HTR-8/SVneo (cell line): ENCODE results near the gene CCDC89.
A peak's percentile ranks its signal among the peaks of the same experiment; 100 is the strongest.
"Not testable (repeated sequence)": the region's sequence is repeated elsewhere in the genome, so short reads cannot be mapped to it uniquely, and the experiment has no call there.

Source experiments
- DNase-seq: peaks from one replicate; pipeline ENCODE4 v3.0.0; 2011; ENCODE audit warnings: low spot score, mixed read lengths; ENCODE audit not compliant: insufficient read length
- FAIRE-seq: peaks from 2 replicates; lab custom pipeline; 2011; peaks lifted over from hg19 to GRCh38; lab: Jason Lieb, UNC

CCDC89 gene

DNA sequence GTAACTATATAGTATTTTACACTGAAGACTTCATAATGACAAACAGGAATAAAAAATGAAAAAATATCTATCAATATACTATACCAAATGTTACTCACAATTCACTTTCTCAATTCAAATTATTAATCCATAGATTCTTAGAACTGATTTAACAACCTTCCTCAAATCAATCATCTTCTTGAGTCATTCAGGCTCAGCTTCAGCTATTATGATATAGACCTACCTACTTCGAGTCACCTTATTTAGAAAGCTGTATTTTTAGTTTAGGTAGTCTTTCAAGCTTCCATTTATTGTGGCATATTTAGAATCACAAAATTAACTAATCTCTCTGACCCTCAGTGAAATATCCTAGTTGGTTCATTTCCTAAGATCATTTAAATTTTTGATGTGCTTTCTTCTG is 29.2 kb downstream of the CCDC89 start:
- FAIRE-seq = no peak
- DNase-seq = no peak

DNA sequence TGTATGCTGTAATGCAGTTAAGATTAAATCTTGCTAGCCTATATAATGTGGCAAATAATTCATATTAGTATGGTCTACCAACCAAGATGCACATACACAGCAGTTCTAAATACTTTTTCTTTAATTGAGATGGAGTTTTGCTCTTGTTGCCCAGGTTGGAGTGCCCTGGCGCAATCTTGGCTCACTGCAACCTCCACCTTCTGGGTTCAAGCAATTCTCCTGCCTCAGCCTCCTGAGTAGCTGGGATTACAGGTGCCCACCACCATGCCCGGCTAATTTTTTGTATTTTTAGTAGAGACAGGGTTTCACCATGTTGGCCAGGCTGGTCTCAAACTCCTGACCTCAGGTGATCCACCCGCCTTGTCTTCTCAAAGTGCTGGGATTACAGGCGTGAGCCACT is 31.7 kb downstream of the CCDC89 start:
- FAIRE-seq, DNase-seq: not testable (repeated sequence)

DNA sequence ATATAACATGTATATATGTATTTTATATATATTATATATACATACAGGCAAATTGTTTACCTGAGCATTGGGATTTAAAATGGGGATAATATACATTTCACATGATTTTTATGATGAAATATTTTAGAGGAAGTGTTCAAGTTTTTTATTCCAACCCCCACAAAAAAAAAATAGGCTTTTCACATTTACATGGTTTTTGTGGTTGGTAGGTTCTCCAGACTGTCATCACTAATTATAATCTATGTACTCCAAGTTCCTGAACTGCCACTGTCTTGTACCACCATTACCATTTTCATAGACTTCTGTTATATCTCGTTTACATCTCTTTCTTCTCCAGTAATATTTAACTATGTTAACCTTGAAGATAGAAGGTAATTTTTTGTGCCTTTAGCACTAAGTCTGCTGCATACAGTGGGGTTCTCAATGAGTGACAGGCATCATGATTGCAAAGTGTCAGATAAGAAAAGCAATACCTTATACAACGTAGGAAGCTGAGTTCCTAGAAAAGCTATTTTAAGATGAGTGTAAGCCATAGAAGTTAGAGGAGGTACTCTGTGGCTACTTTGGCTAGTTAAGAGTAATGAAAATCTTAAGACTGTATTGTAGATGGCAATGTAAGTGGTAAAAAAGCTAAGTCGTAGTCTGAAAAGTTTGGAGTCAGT is 33.1 kb downstream of the CCDC89 start:
- no peak for DNase-seq
- no peak for FAIRE-seq

DNA sequence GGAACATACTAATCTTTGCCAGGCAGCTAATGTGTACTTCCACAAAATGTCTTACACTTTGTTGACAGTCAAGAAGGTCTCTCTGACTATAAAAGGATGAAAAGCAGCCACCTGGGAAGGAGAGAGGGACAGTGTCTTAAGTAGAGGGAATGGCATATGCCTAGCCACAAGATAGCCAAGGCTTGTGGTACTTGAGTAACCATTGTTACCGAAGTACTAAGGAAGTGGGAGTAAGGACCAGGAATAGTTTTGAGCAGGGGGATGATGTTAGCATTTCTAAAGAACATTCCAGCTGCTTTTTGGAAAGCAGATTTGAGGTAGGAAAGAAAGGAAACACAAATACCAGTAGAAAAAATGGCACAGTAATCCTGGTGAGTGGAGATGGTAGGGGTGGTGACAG is 34.9 kb downstream of the CCDC89 start:
- peak; percentile 40 for FAIRE-seq
- DNase-seq = no peak

- FAIRE-seq = peak; percentile 99
- DNase-seq = peak; percentile 89
Observed at GRCh38 chr11:85647604-85648299, 38.2 kb downstream of the CCDC89 start, which contains the start of gene TMEM126A. Gene TMEM126A (plus strand): TSS chr11:85647967. CDS start chr11:85650256, 2,289 bp downstream.

GRCh38 chr11:85647078-85647477 is 38.9 kb downstream of the CCDC89 start:
- DNase-seq (no peak), FAIRE-seq (no peak)

GRCh38 chr11:85643191-85643614 is 42.8 kb downstream of the CCDC89 start:
- no peak for FAIRE-seq
- no peak for DNase-seq

DNA sequence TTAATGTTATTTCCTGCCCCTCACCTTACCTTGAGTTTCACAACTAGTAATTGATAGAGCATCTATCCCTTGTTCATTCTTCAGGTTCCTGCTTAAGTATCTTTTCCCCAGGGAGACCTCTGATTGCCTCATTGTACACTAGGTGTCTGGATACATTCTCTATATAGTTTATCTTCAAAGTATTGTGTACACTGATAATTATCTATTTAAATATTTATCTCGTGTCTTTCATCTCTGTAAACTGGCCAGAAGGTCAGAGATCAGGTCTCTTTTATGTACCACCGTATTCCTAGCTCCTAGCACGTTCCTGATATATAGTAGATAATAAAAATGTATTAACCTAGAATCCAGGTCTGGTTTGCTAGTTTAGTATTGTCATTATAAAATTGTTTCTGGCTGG is 51.2 kb downstream of the CCDC89 start:
- DNase-seq (no peak), FAIRE-seq (no peak)
